GM10266 (cell line): Measurements from ENCODE around the gene PTPRN2.

Experiments
- DNase-seq: peaks from one replicate; pipeline ENCODE4 v3.0.0; 2012; ENCODE audit errors: extremely low spot score
- TF ChIP-seq, protein P1 (sequence below): IDR thresholded peaks from 2 replicates; pipeline ENCODE4 v1.5.1; 2012; ENCODE audit warnings: mild to moderate bottlenecking, low read depth; ENCODE audit not compliant: control insufficient read depth, insufficient read depth; ENCODE audit errors: missing control alignments

The PTPRN2 gene

DNA sequence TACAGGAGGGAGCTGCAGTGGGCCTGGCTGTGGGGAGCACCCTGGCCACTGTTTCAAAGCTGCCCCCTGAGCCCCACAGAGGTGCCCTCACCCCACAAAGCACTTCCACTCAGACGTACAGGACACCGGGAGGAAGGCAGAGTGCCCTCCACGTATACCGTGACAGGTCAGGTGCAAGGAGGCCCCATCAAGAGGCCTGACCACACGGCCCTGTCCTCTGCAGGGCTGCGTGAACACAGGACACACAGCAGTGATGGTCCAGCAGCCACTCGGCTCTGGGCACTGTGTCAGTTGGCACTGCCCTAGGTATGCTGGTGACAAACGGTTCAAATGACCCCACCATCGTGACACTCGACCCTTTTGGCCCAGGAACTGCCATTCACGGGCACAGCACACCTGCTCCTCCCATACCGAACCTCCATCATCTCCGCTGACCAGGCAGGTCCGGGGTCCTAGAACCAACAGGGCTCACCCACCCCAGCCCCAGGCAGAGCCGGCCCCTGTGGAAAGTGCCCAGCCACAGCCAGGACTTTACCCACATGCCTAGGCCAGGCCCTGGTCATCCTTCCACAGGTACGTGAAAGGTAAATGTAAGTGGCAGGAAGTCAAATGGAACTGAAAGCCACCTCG is 560.9 kb downstream of the PTPRN2 start:
- TF ChIP-seq, protein P1, sequence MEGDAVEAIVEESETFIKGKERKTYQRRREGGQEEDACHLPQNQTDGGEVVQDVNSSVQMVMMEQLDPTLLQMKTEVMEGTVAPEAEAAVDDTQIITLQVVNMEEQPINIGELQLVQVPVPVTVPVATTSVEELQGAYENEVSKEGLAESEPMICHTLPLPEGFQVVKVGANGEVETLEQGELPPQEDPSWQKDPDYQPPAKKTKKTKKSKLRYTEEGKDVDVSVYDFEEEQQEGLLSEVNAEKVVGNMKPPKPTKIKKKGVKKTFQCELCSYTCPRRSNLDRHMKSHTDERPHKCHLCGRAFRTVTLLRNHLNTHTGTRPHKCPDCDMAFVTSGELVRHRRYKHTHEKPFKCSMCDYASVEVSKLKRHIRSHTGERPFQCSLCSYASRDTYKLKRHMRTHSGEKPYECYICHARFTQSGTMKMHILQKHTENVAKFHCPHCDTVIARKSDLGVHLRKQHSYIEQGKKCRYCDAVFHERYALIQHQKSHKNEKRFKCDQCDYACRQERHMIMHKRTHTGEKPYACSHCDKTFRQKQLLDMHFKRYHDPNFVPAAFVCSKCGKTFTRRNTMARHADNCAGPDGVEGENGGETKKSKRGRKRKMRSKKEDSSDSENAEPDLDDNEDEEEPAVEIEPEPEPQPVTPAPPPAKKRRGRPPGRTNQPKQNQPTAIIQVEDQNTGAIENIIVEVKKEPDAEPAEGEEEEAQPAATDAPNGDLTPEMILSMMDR: no peak
- no peak for DNase-seq

DNA sequence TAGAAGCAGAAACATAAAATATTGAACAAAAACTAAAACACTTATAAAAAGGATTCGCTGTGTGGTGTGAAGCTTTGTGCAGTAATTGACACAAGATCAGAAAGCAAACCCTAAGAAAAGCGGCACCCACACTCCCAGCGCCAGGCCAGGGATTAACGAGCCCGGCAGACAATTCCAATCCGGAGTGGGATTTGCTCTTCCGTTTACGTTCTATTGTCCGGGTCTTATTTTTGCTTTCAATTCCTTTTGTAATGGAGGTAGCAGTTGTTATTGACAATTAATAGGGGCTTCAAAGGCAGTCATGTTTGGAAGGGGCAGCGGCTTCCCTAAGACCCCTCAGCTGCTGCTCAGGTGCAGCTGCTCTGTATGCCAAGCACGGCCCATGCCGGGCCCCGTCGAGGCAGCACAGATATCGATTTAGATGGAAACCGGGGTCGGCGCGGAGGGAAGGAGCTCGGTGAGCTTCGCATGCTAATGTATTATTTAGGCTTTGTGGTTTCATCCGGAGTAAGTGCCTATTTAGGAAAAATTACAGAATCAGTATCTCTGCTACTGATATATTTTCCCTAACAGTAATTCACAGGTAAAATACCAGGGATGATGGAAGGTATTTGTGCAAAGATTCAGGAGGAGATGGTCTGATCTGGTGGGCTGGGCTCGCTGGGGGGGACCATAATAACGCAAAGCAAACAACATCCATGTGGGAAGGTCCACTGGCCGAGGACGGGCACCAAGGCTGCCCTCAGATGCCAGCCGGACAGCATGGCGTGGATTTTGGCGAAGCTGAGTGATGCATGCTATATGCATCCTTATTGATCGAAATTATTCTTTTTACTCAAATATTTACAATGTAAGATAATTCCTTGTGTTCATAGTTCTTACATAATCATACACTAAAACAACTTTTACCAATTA is 561.7 kb downstream of the PTPRN2 start:
- no peak for DNase-seq
- TF ChIP-seq, protein P1: no peak

DNA sequence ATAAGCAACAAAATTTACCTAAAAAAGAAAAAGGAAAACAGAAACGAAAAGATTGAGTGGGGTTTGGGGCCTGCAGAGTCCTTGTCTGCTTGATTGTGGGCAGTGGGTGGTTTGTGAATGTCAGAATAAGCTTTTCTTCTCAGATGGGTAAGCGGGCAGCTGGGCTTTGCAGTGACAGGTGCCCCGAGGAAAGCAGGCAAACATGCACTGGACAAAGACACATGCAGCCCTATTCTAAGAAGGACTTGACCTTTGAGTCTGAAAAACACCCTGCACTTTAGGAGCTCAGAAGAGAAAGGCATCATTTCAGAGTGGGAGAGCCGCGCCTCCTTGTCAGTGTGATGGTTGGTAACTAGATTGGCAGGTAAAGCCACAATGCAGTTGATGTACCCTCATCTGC is 562.7 kb downstream of the PTPRN2 start:
- TF ChIP-seq, protein P1: no peak
- no peak for DNase-seq

DNA sequence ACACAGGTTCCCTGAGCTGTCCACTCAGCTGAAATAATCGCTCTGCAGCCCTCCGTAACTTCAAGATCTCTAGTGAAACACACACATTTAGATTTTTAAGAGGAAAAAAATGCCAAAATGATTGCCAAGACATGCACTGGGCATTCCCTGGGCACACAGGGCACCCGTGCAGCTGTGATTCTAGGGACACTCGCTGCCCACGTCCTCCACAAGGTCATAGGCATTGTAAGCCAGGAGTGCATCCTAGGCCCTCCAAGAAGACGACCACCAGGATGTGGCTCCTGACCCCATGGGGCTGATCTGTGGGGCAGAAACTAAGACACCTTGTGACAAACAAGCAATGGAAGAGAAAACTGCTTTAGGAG is 563.3 kb downstream of the PTPRN2 start:
- no peak for DNase-seq
- TF ChIP-seq, protein P1: no peak

DNA sequence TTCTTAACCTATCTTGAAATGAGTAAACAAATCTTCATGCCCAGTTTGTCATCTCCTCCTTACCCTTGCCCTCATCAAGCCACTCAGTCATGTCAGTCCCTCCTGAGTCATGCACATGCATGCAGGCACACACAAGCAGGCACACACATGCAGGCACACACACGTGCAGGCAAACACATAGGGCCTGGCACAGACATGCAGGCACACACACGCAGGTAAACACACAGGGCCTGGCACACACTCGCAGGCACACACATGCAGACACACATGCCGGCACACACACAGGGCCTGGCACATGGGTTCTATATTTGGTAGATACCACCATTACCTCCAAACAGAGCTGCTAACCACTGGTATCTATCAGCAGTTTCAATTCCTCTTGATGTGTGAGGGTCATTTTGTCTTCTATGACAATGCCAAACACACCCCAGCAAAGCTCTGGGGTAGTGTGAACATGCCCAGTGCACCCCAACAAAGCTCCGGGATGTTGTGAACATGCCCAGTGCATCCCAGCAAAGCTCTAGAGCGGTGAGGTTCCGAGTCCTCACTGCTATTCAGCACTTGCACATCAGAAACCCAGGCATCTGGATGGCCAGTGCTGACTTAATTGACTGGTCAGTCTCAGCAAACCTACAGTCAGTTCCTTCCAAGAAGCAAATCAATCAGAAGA is 563.8 kb downstream of the PTPRN2 start:
- no peak for DNase-seq
- TF ChIP-seq, protein P1: no peak

DNA sequence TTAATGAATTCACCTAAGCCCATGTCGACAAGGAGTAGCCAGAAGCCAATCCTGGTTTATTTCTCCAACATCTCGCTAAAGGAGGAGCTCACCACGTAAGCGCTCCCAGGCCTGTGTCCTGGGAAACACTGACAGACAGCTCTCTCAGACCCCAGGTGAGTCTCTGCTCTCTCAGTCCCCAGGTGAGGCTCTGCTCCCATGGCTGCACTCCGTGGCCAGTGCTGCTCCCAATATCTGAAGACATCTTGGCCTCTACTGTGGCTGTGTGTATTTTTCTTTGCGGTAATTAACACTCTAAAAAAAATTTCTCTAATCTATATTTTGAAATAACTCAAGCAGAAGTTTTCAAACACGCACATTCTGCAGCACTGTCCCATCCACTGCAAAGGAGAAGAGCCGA is 564.5 kb downstream of the PTPRN2 start:
- TF ChIP-seq, protein P1: no peak
- no peak for DNase-seq

DNA sequence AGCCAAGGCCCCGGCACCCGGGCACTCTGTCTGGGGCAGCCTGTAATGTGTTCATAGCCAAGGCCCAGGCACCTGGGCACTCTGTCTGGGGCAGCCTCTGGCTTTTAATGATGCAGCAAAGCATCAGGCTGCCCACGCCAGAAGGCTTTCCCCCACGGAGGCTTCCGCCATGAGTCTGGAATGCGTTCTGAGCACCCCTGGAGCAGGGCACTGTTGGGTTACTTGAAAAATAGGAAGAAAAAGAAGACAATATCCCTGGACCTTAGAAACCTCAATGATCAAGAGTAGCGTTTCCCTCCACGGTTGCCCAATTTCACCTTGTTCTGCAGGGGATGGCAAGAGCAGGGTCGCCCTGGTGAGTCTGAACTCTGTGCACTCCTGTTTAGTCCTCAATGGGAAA is 565.0 kb downstream of the PTPRN2 start:
- DNase-seq: no peak
- TF ChIP-seq, protein P1: no peak
